GM19035 (cell line): ENCODE measurements around the gene ZFYVE1.

ENCODE experiments used
- ATAC-seq: cut with Tn5 transposase; IDR thresholded peaks from one replicate; pipeline ENCODE4 v1.9.1; 2021; ENCODE audit not compliant: unreplicated experiment

The ZFYVE1 gene

GRCh38 chr14:72925171-72925759 is 101.6 kb downstream of the ZFYVE1 start:
- no peak for ATAC-seq

DNA sequence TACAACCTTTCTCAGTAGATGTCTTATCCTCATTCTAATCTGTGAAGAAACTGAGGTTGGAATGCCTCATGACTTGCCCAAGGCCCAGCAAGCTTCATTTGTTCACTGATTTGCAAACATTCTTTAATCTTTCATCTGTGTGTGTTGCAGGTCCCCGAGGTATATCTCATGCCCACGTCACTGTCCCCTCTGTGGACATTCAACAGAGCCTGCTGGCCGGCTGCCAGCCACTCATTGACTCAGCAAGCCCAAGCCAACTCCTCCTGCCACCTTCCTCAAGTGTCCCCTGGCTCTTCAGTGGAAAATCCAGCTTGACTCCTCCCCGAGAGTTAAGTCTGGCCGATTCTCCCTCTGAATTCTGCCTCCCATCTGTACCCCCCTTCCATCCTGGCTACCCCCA is 102.6 kb downstream of the ZFYVE1 start:
- no peak for ATAC-seq

GRCh38 chr14:72921396-72921795 is 105.5 kb downstream of the ZFYVE1 start:
- no peak for ATAC-seq

DNA sequence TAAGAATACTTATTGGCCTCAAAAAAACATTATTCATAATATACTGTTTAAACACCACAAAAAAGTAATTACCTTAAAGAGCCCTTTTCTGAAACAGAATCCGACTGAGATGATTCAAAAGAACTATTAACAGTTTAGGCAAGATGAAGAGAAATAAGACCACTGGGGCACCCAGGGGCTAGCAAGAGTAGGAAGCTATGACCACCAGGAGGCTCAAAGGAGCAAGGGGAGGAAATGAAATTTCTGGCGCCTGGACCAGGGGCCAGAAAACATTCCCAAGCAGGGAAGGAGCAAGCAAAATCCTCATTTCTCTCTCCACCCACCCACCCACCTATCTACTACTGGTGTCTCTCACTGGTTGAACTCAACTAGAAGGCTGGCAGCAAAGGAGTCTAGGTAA is 106.9 kb downstream of the ZFYVE1 start:
- ATAC-seq: no peak
